H4 (cell line): ENCODE data around the gene PCDHB6. TPM values are rescaled to one million over a fixed set of nuclear protein-coding genes. Genes with fewer than 3 reads are reported as not detected.

Experiments
- total RNA-seq: library from RNA; depleted of rRNA; stranded (reverse); fragments of >200 nt; shearing (Covaris generic); gene quantifications from 2 replicates; pipeline ENCODE4 v1.2.3, GENCODE V29; 2014; rRNA removed

Gene PCDHB6
- total RNA-seq, 1 experiment from 2014 or later, result 4.1 TPM

Other genes starting within 250 kb of the PCDHB6 start
- 1.1 TPM in 2 replicates for gene PCDHAC1, start 223.8 kb upstream of the PCDHB6 start, total RNA-seq
- 1.5 and 1.8 TPM in 2 replicates for gene PCDHAC2, start 183.6 kb upstream of the PCDHB6 start, total RNA-seq
- not detected in 2 replicates for gene PCDHB1, start 98.7 kb upstream of the PCDHB6 start, total RNA-seq
- 15.0 and 26.2 TPM in 2 replicates for gene PCDHB2, start 55.4 kb upstream of the PCDHB6 start, total RNA-seq
- 0.21 TPM in 2 replicates for gene PCDHB3, start 49.6 kb upstream of the PCDHB6 start, total RNA-seq
- 0.21 TPM in 1 of 2 replicates, not detected in the other for gene PCDHB4, start 28.2 kb upstream of the PCDHB6 start, total RNA-seq
- 1.0 and 1.2 TPM in 2 replicates for gene PCDHB5, start 14.9 kb upstream of the PCDHB6 start, total RNA-seq
- 5.1 and 6.9 TPM in 2 replicates for gene PCDHB7, start 22.6 kb downstream of the PCDHB6 start, total RNA-seq
- 12.4 and 12.7 TPM in 2 replicates for gene PCDHB8, start 27.7 kb downstream of the PCDHB6 start, total RNA-seq
- gene PCDHB16, start 32.3 kb downstream of the PCDHB6 start, total RNA-seq, result 3.3 and 3.7 TPM in 2 replicates
- 10.0 and 11.9 TPM in 2 replicates for gene PCDHB9, start 37.1 kb downstream of the PCDHB6 start, total RNA-seq
- 2.9 and 4.5 TPM in 2 replicates for gene PCDHB10, start 42.3 kb downstream of the PCDHB6 start, total RNA-seq
- 4.5 and 5.6 TPM in 2 replicates for gene PCDHB11, start 49.6 kb downstream of the PCDHB6 start, total RNA-seq
- 5.2 and 5.6 TPM in 2 replicates for gene PCDHB12, start 58.7 kb downstream of the PCDHB6 start, total RNA-seq
- 1.2 and 2.0 TPM in 2 replicates for gene PCDHB13, start 63.9 kb downstream of the PCDHB6 start, total RNA-seq
- gene PCDHB14, start 73.3 kb downstream of the PCDHB6 start, total RNA-seq, result 5.6 and 6.2 TPM in 2 replicates
- 0.16 and 2.1 TPM in 2 replicates for gene PCDHB15, start 95.3 kb downstream of the PCDHB6 start, total RNA-seq
- gene SLC25A2, start 154.0 kb downstream of the PCDHB6 start, total RNA-seq, result not detected in 2 replicates
- gene TAF7, start 170.7 kb downstream of the PCDHB6 start, total RNA-seq, result 51.2 and 74.8 TPM in 2 replicates
- gene PCDHGA1, start 180.5 kb downstream of the PCDHB6 start, total RNA-seq, result 0.51 and 1.6 TPM in 2 replicates
- gene PCDHGA2, start 188.7 kb downstream of the PCDHB6 start, total RNA-seq, result 0.99 and 1.6 TPM in 2 replicates
- 10.3 and 11.5 TPM in 2 replicates for gene PCDHGA3, start 193.8 kb downstream of the PCDHB6 start, total RNA-seq
- 0.43 and 3.1 TPM in 2 replicates for gene PCDHGB1, start 200.0 kb downstream of the PCDHB6 start, total RNA-seq
- 0.74 and 0.97 TPM in 2 replicates for gene PCDHGA4, start 205.0 kb downstream of the PCDHB6 start, total RNA-seq
- gene PCDHGB2, start 209.9 kb downstream of the PCDHB6 start, total RNA-seq, result 1.6 and 1.9 TPM in 2 replicates
- 0.49 and 0.50 TPM in 2 replicates for gene PCDHGA5, start 214.1 kb downstream of the PCDHB6 start, total RNA-seq
- gene PCDHGB3, start 220.2 kb downstream of the PCDHB6 start, total RNA-seq, result 0.87 and 1.2 TPM in 2 replicates
- 0.97 and 1.5 TPM in 2 replicates for gene PCDHGA6, start 223.8 kb downstream of the PCDHB6 start, total RNA-seq
- 0.27 and 0.29 TPM in 2 replicates for gene PCDHGA7, start 232.7 kb downstream of the PCDHB6 start, total RNA-seq
- 0.16 and 0.21 TPM in 2 replicates for gene PCDHGB4, start 237.6 kb downstream of the PCDHB6 start, total RNA-seq
- gene PCDHGA8, start 242.6 kb downstream of the PCDHB6 start, total RNA-seq, result 0.39 and 0.74 TPM in 2 replicates
- 0.04 and 0.43 TPM in 2 replicates for gene PCDHGB5, start 247.9 kb downstream of the PCDHB6 start, total RNA-seq